HG03103 (cell line): ENCODE data around the gene MRPL44.
A peak's percentile ranks its signal among the peaks of the same experiment; 100 is the strongest.

Experiments used
- ATAC-seq: cut with Tn5 transposase; IDR thresholded peaks from one replicate; pipeline ENCODE4 v1.9.1; 2021; ENCODE audit warnings: low read depth; ENCODE audit not compliant: unreplicated experiment

Gene MRPL44

GRCh38 chr2:223957092-223957851 is at the start of gene MRPL44:
Gene MRPL44 (plus strand): TSS chr2:223957463. CDS start chr2:223957473, 10 bp downstream.
- ATAC-seq: peak; percentile 91

- no peak for ATAC-seq
Observed at GRCh38 chr2:223908304-223908998, 48.8 kb upstream of the MRPL44 start.

GRCh38 chr2:223909001-223909741 is 48.1 kb upstream of the MRPL44 start:
- ATAC-seq: no peak

- no peak for ATAC-seq
Observed at GRCh38 chr2:223914324-223914723, 42.9 kb upstream of the MRPL44 start.

- no peak for ATAC-seq
Observed at GRCh38 chr2:223915071-223915470, 42.2 kb upstream of the MRPL44 start.

- ATAC-seq: no peak
Observed at GRCh38 chr2:223916181-223916920, 40.9 kb upstream of the MRPL44 start.

GRCh38 chr2:223918671-223919134 is 38.6 kb upstream of the MRPL44 start:
- ATAC-seq: no peak

- ATAC-seq: no peak
Observed at GRCh38 chr2:223920109-223920508, 37.2 kb upstream of the MRPL44 start.

GRCh38 chr2:223921204-223921603 is 36.1 kb upstream of the MRPL44 start:
- no peak for ATAC-seq

- no peak for ATAC-seq
Observed at GRCh38 chr2:223922308-223922707, 35.0 kb upstream of the MRPL44 start.

- no peak for ATAC-seq
Observed at GRCh38 chr2:223923976-223924375, 33.3 kb upstream of the MRPL44 start.

- ATAC-seq: no peak
Observed at GRCh38 chr2:223925106-223925505, 32.2 kb upstream of the MRPL44 start.

GRCh38 chr2:223928113-223929006 is 28.9 kb upstream of the MRPL44 start:
- no peak for ATAC-seq

- peak; percentile 65 for ATAC-seq
Observed at GRCh38 chr2:223929571-223930102, 27.6 kb upstream of the MRPL44 start.

- ATAC-seq: no peak
Observed at GRCh38 chr2:223930103-223930976, 26.9 kb upstream of the MRPL44 start.

- ATAC-seq: no peak
Observed at GRCh38 chr2:223932816-223933800, 24.2 kb upstream of the MRPL44 start.

GRCh38 chr2:223934870-223935269 is 22.4 kb upstream of the MRPL44 start:
- ATAC-seq: no peak
